DMS153 treated with DMSO at 0.1 percent for 48 hours (cell line): Measurements from ENCODE around the gene ROMO1.

ENCODE experiments used
- DNase-seq: peaks from one replicate; lab custom pipeline; 2025; ENCODE audit not compliant: unreplicated experiment; lab: John Stamatoyannopoulos, UW

The ROMO1 gene

GRCh38 chr20:35699127-35699956, at the start of gene ROMO1, which contains the start of gene NFS1:
TSS of gene ROMO1 (plus strand) at chr20:35699405. CDS start at chr20:35699633, 228 bp downstream.
TSS of gene NFS1 (minus strand) at chr20:35699352. CDS start at chr20:35699288, 64 bp downstream.
- DNase-seq: peak; percentile 43

- no peak for DNase-seq
Measured at GRCh38 chr20:35650632-35651031, 48.6 kb upstream of the ROMO1 start.

GRCh38 chr20:35651958-35652357, 47.2 kb upstream of the ROMO1 start:
- no peak for DNase-seq

GRCh38 chr20:35652641-35653429, 46.4 kb upstream of the ROMO1 start:
- DNase-seq: no peak

DNA sequence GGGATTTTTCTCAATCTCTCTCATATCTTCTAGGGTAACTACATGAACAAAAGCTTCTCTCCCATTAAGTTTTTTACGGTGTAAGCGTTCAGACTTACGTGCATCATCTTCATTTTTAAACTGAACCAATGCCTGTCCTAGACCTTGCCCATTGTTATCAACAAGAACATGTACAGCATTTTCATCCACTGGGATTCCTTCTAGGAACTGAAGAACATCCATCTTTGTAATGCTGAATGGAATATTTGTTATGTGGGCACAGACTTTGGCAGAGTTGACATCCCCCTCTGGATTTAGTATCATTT, 45.8 kb upstream of the ROMO1 start:
- no peak for DNase-seq

- DNase-seq: no peak
Measured at GRCh38 chr20:35653893-35654292, 45.3 kb upstream of the ROMO1 start.

GRCh38 chr20:35654415-35654814, 44.8 kb upstream of the ROMO1 start:
- no peak for DNase-seq

- no peak for DNase-seq
Measured at GRCh38 chr20:35657271-35657670, 41.9 kb upstream of the ROMO1 start.

DNA sequence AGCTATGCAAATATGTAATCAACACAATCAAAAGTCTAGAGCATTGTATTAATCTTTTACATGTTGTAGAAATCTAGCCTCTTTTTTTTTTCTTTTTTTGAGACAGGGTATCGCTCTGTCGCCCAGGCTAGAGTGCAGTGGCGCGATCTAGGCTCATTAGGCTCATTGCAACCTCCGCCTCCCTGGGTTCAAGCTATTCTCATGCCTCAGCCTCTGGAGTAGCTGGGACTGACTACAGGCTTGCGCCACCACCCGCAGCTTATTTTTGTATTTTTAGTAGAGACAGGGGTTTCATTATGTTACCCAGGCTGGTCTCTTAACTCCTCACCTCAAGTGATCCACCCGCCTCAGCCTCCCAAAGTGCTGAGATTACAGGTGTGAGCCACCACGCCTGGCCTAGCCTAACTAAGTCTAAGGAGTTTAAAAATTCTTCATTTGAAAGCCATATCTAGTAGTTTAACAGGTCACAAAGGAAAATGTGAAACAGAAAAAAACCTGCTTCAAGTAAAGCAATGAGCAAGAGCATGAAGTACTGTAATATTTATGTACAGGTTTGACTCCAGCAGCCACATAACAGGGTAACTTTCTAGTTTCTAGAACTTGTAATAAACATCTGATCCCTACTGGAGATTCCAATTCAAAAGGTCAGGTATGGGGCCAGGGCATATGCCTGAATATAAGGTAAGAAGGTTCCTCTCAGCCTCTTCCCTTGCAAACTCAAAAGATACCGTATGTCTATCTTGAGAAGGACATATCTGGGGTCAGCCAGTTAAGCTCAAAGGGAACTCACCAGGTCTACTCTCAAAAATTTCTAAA, 38.9 kb upstream of the ROMO1 start:
- no peak for DNase-seq

- no peak for DNase-seq
Measured at GRCh38 chr20:35661053-35661452, 38.2 kb upstream of the ROMO1 start.

DNA sequence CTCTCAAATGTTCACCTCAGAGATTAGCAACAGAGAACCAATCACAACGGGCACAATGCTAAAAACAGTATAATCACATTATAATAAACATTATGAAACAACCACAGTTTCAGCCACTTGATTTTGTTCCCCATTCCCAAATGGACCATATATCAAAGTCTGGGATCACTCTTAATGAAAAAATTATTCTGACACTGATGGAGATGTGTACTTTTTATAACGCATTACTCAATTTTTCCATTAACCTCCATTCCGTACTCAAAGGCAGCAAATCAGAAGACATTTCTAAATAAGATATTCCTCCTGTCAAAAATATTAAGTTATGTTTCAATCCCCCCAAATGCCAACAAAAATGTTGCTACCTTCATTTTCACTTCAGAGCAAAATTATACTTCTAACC, 37.3 kb upstream of the ROMO1 start:
- DNase-seq: no peak

DNA sequence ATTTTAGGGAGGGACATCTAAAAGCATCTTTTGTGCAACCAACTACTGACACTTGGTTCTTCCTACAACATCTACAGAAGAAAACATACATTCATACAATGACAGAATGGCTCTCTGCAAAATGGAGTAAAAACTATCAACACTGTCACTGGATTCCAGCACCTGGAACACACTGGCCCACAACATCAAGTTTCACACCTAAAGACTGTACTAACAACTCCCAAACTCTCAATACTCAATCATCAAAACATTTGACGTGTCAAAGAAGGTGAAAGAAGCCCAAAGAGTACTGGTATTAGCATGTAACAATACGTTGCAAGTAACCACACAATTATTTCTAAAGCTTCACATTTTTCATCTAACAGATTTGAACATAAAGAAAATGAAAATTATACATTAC, 36.7 kb upstream of the ROMO1 start:
- DNase-seq: no peak

DNA sequence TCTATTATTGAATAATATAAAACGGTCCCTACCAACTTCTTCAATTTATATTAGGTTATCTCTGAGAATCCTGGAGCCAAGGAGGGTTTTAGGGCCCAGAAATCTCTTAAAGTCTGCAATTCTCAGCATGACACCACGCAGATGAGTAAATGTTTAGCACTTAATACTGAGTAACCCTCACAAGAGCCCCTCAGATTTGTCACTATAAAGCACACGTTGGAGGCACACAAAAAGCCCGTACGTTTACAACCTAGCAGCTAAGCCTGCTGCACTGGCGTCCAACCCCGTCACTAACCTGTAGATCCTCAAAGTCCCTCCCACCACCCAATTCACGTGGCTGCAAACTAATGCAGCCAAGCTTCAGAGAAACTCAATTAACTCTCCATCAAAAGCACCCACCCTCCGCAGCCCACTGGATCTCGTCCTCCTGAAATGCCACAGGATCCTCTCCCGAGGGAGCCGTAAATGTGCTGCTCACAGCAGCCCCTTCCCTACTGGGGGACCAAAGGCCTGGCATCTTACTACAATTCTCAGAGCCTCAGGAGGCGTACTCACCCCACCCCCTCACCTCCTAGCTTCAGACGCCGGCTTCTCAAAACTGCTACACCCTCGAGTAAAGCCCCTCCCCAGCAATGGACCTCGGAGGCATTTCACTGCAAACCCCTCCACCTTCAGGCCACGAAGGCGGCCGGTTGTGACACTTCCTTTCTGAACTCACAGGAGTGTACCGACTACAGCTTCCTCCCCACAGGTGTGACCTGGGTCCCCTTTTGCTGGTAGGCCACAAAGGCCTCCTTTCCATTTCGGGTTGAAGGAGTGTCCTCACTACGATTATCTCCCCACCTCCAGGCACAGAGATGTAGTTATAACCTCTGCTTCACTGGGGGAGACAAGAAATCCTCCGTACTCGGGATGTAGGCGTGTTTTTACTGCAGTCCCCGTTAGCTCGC, 35.4 kb upstream of the ROMO1 start:
- peak; percentile 48 for DNase-seq

DNA sequence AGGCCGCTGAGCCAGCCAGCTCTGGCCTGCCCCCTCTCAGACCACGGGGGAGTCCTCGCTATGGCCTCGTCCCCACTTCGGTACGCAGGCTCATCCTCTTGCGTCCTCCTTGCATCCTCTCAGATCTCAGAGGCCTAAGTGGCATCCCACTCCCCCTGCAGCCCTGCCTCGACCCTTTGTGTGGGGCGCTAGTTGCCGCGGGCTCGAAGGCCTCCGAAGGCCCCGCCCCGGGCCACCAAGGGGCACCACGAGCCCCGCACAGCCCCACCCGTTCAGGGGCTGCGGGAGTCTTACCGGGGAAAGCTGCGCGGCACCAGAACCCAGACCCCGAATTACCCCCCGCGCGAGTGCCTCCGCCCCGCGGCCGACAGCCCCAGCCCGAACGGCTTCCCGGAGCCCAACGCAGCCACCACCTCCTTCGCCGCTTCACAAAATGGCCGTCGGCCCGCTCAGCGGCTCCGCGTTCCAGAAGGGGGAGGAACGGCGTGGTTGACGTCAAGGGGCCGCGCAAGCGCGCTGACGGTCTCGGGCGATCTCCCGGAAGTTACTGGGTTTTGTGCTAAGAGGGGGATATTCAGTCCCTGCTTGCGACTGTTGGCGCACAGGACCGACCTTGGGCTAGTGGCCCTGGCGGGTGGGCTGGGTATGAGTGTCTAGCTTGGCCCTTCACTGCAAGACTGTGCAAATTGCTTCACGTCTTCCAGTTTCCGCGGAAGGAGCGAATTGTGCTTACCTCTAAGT, 34.6 kb upstream of the ROMO1 start, which contains the start of the genes CPNE1 and RBM12:
Gene CPNE1 (minus strand): TSS at position 435 of the 741 bp plus-strand sequence. CDS start 31,977 bp downstream, outside the sequence.
Gene RBM12 (minus strand): TSS at position 435 of the 741 bp plus-strand sequence. CDS start 9,578 bp downstream, outside the sequence.
- peak; percentile 83 for DNase-seq

- no peak for DNase-seq
Measured at GRCh38 chr20:35665949-35666288, 33.3 kb upstream of the ROMO1 start.

DNA sequence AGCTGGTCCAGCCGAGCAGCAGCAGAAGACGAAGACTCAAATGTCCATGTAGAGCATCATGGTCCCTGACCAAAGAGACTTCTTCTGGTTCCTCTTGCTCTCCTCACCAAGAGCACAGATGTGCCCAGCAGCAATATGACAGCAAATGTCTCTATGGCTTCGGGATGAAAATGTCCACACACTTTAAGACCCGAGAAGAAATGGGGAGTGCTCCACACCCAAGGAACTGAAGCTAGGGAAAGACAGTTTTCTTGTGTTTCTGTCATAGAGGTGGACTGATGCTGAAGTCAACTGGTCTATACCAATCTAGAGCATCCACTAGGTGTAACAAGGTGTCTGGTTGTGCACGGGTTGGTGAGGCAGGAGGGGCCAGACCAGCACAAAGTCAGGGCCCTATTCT, 30.0 kb upstream of the ROMO1 start:
- DNase-seq: no peak

DNA sequence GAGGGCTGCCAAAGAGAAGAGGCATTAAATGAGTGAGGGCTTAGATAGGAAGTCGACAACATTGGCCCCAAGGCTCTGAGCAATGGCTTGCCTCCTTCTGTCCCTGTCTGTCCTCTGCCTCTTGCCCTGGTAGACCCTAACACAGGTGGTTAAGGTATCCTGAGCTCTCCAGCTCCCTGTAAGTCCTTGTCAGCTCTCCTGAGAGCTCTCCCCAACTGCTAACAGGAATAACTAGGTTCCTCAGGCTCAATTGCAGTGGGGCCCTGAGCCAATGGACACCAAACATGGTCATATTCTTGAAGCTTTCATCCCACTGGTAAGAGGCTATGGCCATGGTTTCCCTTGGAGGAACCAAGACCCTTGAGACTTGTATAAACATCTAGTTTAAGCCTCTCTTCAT, 29.5 kb upstream of the ROMO1 start:
- DNase-seq: no peak

- DNase-seq: no peak
Measured at GRCh38 chr20:35673884-35674283, 25.3 kb upstream of the ROMO1 start.

- DNase-seq: no peak
Measured at GRCh38 chr20:35674921-35675320, 24.3 kb upstream of the ROMO1 start.
